A549 treated with dexamethasone at 1 μM for 4 hours (cell line): ENCODE data around the gene COPS7B. TPM values are rescaled to one million over a fixed set of nuclear protein-coding genes. Genes with fewer than 3 reads are reported as not detected.

Experiments
- total RNA-seq: library from RNA; stranded (reverse); fragments of 200-300 nt; extraction: Qiagen RNA extraction; gene quantifications from 5 replicates; pipeline ENCODE4 v1.2.3, GENCODE V29; 2022

The COPS7B gene
- 33.3 to 41.1 TPM (median 39.3 TPM) in 5 replicates for total RNA-seq

DNA sequence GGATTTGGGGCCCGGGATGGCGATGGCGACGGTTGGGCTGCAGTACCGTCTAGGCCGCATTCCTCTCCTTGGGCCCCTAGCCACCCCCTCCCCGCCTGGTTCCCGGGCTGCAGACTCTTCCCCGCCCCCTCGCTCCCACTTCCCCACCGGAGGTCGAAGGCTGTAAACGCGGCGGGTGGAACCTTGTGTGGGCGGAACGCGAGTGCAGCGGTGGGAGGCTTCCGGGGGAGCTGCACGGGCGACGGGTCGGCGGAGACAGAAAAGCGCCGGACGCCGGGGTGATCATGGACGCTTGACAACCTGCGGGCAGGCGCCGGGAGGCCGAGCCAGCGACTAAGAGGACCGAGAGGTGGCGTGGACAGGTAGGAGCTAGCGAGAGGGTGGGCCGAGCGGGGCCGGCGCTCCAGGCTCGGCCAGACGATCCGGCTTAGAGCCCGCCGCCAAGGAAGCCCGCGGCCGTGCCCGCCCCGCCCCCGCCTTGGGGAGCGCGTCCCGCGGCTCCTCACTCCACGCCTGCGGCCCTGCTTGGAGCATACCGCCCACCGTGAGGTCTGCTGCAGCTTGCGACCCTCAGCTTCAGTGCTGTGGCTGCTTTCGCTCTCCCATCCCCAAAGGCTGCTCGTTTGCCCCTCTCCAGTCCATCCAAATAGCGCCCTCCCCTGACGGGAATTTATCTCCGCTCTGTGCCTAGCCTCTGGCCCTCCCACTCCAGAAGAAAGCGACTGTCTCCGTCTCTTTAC is at the start of gene COPS7B:
Gene COPS7B (plus strand): TSS at position 269 of the 740 bp plus-strand sequence. CDS start 2,126 bp downstream, outside the sequence.

DNA sequence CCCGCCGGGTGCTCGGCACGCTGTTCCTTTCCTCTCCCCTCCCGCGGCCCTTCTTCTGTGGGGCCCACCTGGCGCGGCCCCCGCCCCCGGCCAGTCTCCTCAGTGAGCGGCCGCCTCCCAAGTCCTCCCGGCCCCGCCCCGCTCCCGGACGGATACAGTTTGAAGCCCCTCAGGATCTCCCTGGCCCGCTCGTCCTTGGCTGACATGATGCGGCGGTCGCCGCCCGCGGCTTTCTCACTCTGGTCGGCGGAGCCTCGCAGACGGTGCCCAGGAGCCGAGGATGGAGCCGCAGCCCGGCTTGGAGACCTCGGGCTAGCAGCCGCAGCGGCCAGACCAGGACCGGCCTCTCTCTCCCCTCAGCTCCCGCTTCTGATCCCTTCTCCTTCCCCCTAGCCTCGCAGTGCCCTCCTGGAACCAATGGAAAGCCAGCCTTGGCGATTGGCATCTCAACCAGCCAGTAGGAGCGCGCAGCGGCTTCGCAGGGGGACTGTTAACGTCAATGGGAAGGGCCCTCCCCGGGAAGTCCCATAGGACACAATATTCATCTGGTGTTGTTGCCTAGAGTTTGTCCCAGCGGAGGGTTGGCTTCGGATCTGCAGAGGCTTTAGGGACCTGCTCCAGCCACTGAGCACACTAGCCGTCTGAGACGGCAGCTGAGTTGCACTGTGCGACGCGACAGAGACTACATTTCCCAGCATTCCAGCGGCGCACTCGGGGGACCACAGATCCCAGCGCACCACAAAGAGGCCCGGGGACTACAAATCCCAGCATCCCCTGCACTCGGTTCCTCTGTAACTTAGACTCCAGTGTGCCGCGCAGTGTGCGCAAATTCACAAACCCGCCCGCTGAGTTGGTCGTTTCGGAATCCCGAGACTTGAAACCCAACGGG is 5.1 kb upstream of the COPS7B start, which contains the start of gene PDE6D:
Gene PDE6D (minus strand): TSS at position 374 of the 889 bp plus-strand sequence. CDS start 168 bp downstream, at position 206.

Other genes with a start within 250 kb of the COPS7B start
- gene TEX44, start 193.6 kb upstream of the COPS7B start, total RNA-seq, result not detected in 5 replicates
- 1,608 to 1,847 TPM (median 1,725 TPM) in 5 replicates for gene PTMA, start 77.9 kb upstream of the COPS7B start, total RNA-seq
- gene PDE6D, start 5.2 kb upstream of the COPS7B start, total RNA-seq, result 20.9 to 24.0 TPM (median 23.1 TPM) in 5 replicates
- gene NPPC, start 140.0 kb downstream of the COPS7B start, total RNA-seq, result 0.32 to 0.67 TPM (median 0.42 TPM) in 5 replicates
- 9.2 to 16.5 TPM (median 15.4 TPM) in 5 replicates for gene DIS3L2, start 175.3 kb downstream of the COPS7B start, total RNA-seq